Epithelial cell of esophagus (primary cell): ENCODE data around the gene B9D2.
"Not testable (repeated sequence)": the region's sequence is repeated elsewhere in the genome, so short reads cannot be mapped to it uniquely, and the experiment has no call there.

Source experiments
- DNase-seq: peaks from one replicate; pipeline ENCODE4 v3.0.0; 2010; ENCODE audit warnings: low read depth
- H3K4me3 ChIP-seq: 2 replicates; pipeline ENCODE4 v1.5.1; 2011; ENCODE audit warnings: mild to moderate bottlenecking, low read length, control low read depth
- TF ChIP-seq, protein P1 (sequence below): IDR thresholded peaks from 2 replicates; pipeline ENCODE4 v1.5.1; 2011; ENCODE audit warnings: low read depth, mild to moderate bottlenecking, low read length, control low read depth, inconsistent platforms; ENCODE audit not compliant: insufficient read depth; ENCODE audit errors: missing control alignments

Gene B9D2

GRCh38 chr19:41363753-41364523 lies at the start of gene B9D2:
TSS of gene B9D2 (minus strand) at chr19:41364149. CDS start at chr19:41363519, 630 bp downstream.
- peak; percentile 98 for DNase-seq
- H3K4me3 ChIP-seq, result peak within 1 kb of the TSS; percentile 63
- TF ChIP-seq, protein P1, sequence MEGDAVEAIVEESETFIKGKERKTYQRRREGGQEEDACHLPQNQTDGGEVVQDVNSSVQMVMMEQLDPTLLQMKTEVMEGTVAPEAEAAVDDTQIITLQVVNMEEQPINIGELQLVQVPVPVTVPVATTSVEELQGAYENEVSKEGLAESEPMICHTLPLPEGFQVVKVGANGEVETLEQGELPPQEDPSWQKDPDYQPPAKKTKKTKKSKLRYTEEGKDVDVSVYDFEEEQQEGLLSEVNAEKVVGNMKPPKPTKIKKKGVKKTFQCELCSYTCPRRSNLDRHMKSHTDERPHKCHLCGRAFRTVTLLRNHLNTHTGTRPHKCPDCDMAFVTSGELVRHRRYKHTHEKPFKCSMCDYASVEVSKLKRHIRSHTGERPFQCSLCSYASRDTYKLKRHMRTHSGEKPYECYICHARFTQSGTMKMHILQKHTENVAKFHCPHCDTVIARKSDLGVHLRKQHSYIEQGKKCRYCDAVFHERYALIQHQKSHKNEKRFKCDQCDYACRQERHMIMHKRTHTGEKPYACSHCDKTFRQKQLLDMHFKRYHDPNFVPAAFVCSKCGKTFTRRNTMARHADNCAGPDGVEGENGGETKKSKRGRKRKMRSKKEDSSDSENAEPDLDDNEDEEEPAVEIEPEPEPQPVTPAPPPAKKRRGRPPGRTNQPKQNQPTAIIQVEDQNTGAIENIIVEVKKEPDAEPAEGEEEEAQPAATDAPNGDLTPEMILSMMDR, result no peak

GRCh38 chr19:41412953-41413352 lies 49.0 kb upstream of the B9D2 start:
- DNase-seq, result no peak
- H3K4me3 ChIP-seq, result no peak overlapping the region
- TF ChIP-seq, protein P1, result no peak

- peak; percentile 40 for DNase-seq
- TF ChIP-seq, protein P1, result no peak
- H3K4me3 ChIP-seq, result no peak overlapping the region
Observed at GRCh38 chr19:41411968-41412265, 48.0 kb upstream of the B9D2 start.

DNA sequence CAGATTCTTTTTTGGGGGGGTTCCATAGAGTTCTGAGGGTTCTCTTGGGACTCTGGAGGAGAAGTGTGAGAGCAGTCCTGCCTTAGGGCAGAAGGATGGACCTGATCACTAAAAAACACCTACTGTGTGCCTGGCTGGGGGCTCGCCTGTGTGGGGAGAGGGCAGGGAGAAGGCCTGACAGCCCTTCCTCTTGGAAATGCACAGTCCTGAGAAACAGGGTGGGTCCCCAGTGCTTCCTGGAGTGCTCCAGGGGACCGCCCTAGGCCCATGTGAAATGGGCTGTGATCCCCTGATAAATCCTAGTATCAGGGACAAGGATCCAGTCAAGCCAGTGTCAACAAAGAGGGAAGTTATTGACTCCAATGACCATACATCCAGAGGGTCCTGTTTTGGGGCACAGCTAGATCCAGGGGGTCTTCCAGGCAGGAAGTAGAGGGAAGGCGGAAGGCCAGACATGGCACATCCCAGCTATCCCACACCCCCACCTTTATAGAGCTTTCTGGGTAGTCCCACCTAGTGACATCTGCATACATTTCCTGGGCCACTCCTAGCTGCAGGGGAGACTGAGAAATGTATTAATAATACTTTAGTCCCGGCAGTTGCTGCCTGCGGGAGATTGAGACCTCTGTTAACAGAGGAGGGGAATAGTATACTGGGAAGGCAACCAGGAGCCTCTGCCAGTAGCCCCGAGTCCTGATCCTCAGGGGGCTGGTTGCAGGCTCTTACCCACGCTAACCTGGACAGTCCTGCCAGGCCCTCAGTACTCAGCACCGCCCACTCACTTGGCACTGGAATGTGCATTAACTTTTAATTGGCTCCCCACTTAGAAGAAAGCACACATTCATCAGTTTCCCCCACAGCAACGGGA lies 47.4 kb upstream of the B9D2 start:
- TF ChIP-seq, protein P1, result no peak
- no peak for DNase-seq
- H3K4me3 ChIP-seq, result no peak overlapping the region

- no peak overlapping the region for H3K4me3 ChIP-seq
- TF ChIP-seq, protein P1, result no peak
- no peak for DNase-seq
Observed at GRCh38 chr19:41410336-41411054, 46.5 kb upstream of the B9D2 start.

DNA sequence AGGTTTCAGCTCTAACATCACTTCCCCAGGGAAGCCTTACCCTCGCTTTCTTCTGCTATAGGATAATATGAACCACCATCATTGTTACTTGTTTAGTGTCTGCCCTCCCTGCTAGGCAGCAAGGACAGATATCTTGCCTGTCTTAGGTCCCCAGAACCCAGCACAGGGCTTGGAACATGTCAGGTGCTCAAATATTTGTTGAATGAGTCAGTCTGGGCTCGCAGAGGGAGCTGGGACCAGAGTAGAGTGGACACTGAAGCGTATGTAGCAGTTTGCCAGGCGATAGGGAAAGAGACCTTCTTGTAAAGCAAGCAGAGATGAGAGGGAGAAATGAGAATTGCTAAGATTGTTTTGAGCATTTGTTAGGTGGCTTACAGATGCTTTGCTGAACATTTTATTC lies 45.3 kb upstream of the B9D2 start:
- H3K4me3 ChIP-seq, result no peak overlapping the region
- DNase-seq, result peak; percentile 67
- TF ChIP-seq, protein P1, result no peak

DNA sequence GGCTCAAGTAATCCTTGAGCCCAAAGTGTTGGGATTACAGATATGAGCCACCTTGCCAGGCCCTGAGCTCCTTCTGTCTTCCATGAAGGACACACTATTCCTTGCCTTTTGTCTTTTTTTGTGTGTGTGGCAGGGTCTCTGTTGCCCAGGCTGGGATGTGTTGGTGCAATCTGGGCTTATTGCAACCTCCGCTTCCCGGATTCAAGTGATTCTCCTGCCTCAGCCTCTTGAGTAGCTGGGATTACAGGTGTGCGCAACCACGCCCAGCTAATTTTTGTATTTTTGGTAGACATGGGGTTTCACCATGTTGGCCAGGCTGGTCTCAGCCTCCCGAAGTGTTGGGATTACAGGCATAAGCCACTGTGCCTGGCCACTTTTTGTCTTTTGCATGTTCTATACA lies 44.9 kb upstream of the B9D2 start:
- not testable (repeated sequence) for H3K4me3 ChIP-seq, DNase-seq
